NCI-H1105 treated with DMSO at 0.1 percent for 48 hours (cell line): Measurements from ENCODE around the gene SEC16B.
A peak's percentile ranks its signal among the peaks of the same experiment; 100 is the strongest.
"Not testable (repeated sequence)": the region's sequence is repeated elsewhere in the genome, so short reads cannot be mapped to it uniquely, and the experiment has no call there.

Experiments
- DNase-seq: peaks from one replicate; lab custom pipeline; 2025; lab: John Stamatoyannopoulos, UW

The SEC16B gene

GRCh38 chr1:177969825-177970371 is at the start of gene SEC16B:
TSS of gene SEC16B (minus strand) at chr1:177970058. CDS start at chr1:177967981, 2,077 bp downstream.
- no peak for DNase-seq

GRCh38 chr1:178019622-178020021 is 49.8 kb upstream of the SEC16B start:
- no peak for DNase-seq

GRCh38 chr1:178019208-178019607 is 49.4 kb upstream of the SEC16B start:
- DNase-seq, result no peak

GRCh38 chr1:178017517-178017916 is 47.7 kb upstream of the SEC16B start:
- no peak for DNase-seq

GRCh38 chr1:178011864-178012503 is 42.1 kb upstream of the SEC16B start:
- DNase-seq, result no peak

GRCh38 chr1:178011465-178011828 is 41.6 kb upstream of the SEC16B start:
- DNase-seq, result no peak

GRCh38 chr1:178010674-178011464 is 41.0 kb upstream of the SEC16B start:
- no peak for DNase-seq

- DNase-seq, result no peak
Measured at GRCh38 chr1:178006043-178006442, 36.2 kb upstream of the SEC16B start.

GRCh38 chr1:178005450-178005849 is 35.6 kb upstream of the SEC16B start:
- no peak for DNase-seq

- no peak for DNase-seq
Measured at GRCh38 chr1:178004926-178005391, 35.1 kb upstream of the SEC16B start.

GRCh38 chr1:177998696-177999631 is 29.1 kb upstream of the SEC16B start:
- DNase-seq, result no peak

- DNase-seq, result no peak
Measured at GRCh38 chr1:177996957-177997356, 27.1 kb upstream of the SEC16B start.

GRCh38 chr1:177995369-177995768 is 25.5 kb upstream of the SEC16B start:
- no peak for DNase-seq

- DNase-seq, result not testable (repeated sequence)
Measured at GRCh38 chr1:177986281-177986680, 16.4 kb upstream of the SEC16B start.

- DNase-seq, result no peak
Measured at GRCh38 chr1:177984761-177985160, 14.9 kb upstream of the SEC16B start.

GRCh38 chr1:177984136-177984525 is 14.3 kb upstream of the SEC16B start:
- peak; percentile 49 for DNase-seq

- DNase-seq, result no peak
Measured at GRCh38 chr1:177983482-177984135, 13.8 kb upstream of the SEC16B start.

- DNase-seq, result no peak
Measured at GRCh38 chr1:177983077-177983476, 13.2 kb upstream of the SEC16B start.

- no peak for DNase-seq
Measured at GRCh38 chr1:177981200-177981599, 11.3 kb upstream of the SEC16B start.

GRCh38 chr1:177979272-177979671 is 9.4 kb upstream of the SEC16B start:
- no peak for DNase-seq

- DNase-seq, result no peak
Measured at GRCh38 chr1:177978530-177978929, 8.7 kb upstream of the SEC16B start.

GRCh38 chr1:177977141-177977540 is 7.3 kb upstream of the SEC16B start:
- DNase-seq, result no peak
